DMS79 (cell line): ENCODE results near the gene CDCA4.
"Not testable (repeated sequence)": the region's sequence is repeated elsewhere in the genome, so short reads cannot be mapped to it uniquely, and the experiment has no call there.

ENCODE experiments used
- DNase-seq: peaks from one replicate; lab custom pipeline; 2025; lab: John Stamatoyannopoulos, UW

The CDCA4 gene

DNA sequence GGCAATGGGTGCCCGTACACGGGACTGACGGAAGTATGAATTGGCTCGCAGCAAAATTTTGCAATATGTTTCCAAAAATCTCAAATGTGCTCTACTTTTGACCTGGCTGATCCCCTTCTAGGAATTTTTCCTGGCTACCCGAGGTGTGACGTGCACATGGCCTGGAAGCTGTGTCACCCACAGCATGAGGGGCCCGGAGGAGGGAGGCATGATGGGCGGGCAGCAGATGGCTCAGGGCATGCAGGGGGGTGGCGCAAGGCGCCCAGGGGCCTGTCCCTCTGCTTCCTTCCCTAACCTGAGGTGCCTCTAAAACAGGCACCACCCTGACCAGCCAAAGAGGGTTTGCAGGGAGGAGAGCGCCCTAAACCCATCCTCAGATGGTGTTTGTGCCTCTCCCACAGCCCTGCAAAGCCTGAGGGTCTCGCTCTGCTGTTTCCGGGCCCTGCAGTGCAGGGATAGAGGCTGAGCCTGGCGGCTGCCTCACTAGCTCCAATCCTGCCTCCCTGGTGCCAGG, 37.7 kb upstream of the CDCA4 start:
- no peak for DNase-seq

DNA sequence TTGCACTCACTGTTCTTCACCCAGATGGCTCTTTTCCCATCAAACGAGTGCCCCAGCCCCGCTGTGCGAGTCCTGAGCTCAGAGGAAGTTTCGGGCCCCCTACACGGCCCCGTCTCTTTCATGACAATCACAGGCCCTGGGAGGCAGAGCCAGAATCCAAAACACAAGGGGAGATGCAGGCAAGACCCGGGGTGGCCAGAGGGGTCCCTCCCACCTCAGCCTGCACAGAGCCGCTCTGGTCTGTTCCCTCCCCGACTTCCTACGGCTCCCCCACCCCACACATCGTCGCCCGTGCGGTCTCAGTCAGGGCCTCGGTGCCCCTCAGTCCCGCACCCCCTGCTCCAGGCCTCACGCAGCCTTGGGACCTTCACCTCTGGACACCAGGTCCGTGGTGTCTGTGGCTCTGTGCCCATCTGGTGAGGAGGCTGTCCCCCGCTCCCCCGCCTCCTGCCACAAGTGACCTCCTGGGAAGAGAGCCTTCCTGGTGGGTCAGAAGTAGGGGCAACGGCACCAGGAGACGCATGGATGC, 35.5 kb upstream of the CDCA4 start:
- no peak for DNase-seq

- DNase-seq: no peak
Measured at GRCh38 chr14:105055736-105056302, 34.9 kb upstream of the CDCA4 start.

DNA sequence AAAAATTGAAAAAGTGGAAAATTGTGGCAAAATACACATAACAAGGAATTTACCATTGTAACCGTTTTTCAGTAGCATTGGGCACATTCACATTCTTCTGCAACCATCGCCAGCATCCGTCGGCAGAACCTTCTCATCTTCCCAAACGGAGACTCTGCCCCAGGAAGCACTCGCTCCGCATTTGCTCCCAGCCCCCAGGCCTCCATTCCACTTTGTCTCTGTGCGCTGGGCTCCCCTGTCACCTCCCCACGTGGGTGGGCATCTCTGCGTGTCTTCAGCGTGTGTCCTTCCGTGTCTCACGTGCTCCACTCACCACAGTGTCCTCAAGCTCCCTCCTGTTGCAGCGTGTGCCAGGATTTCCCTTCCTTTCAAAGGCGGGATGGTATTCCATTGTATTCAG, 34.5 kb upstream of the CDCA4 start:
- DNase-seq: no peak

- DNase-seq: no peak
Measured at GRCh38 chr14:105053996-105054395, 33.1 kb upstream of the CDCA4 start.

DNA sequence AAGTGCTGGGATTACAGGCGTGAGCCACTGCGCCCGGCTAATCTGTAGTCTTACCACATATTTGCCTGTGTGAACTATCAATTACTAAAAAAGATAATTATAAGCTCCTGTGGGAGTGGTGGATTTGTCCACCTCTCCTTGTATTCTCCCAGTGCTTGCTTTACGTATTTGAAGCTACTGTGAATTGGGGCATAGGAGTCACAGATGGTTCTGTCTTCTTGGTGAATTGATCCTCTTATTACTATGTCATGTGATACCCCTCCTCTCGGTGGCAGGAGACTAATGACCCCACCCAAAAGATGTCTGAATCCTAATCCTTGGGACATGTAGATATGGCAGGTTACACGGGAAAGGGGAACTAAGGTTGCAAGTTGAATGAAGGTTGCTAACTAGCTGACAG, 32.5 kb upstream of the CDCA4 start:
- DNase-seq: no peak

GRCh38 chr14:105052110-105052458, 31.2 kb upstream of the CDCA4 start:
- no peak for DNase-seq

DNA sequence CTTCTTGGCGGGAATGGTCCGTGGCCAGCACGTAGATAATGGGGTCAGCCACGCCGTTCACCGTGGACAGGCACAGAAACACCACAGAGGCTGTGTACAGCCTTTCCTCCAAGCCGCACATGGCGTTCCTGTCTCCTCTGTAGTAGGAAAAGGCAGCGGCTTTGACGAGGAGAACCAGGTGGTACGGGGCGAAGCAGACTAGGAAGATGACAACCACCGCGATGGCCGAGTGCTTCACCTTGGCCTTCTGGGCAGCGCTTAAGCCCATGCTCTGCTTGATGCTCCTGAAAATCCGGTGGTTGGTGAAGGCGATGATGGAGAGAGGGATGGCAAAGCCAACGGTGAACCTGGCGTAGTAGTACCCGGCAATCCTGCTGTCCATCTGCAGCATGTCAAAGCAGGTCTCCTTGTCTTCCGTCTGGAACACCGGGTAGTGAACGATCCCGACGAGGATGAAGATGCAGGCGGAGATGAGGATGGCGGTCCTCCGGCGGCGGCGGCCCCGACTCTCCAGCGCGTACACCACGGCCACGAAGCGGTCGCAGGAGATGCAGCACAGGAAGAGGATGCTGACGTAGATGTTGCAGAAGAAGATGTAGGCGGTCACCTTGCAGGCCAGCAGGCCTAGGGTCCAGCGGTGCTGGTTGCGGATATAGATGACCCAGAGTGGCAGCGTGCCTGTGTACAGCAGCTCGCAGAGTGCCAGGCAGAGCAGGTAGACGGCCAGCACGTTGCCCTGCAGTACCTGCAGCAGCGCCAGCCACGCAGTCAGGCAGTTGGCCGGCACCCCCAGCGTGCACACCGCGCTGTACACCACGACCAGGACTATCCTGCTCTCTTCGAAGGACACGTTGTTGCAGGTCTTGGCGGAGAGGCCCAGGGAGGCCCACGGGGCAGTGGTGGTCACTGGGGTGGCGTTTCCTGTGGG, 30.6 kb upstream of the CDCA4 start:
- no peak for DNase-seq

DNA sequence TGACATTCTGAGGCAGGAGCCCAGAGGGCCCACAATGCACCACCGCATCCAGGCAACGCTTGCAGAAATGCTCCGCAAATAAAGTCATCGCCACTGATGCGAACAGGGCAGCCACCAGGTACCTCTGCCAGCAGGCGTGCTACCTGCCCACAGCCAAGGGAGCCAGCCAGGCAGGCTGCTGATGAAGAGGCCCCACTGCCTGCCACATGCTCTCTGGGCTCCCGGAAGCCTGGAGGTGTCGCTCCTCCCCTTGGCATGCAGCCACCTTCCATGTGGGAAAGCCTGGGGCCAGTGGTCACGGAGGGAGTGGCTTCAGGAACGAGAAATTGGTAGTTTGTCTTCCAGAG, 29.6 kb upstream of the CDCA4 start:
- peak; percentile 94 for DNase-seq

DNA sequence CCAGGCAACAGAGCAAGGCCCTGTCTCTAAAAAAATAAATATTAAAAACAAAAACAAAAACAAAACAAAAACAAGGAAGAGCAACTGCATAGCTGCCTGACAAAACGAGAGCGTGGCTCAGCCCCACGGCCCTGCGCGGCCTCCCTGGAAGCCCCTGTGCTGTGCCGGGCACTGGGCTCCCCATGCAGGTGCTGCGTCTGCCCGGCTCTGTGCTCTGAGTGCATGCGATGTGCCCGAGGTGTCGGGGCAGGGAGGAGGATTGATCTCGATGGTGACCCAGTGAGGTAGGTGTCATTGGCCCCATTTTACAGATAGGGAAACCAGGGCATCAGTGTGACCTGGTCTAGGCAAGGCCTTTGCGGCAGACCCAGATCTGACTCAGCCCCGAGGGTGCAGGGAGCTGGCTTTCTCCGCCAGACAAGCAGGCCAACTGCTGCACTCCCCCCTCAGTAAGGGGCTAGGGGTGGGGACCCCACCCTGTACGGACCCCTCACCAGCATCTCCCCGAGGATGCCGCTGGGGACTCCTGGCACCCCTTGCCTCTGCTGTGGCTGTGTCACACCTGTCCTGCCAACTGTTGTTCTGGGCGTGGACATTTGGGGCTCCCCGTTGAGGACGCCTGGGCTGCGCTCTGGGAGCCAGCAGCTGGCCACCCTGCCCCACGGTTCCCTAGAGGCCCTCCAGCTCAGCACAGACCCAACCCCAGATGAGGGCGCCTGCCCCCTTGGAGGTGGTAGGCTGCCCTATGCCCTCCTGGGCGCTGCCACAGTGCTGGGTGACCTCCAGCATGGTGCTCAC, 29.1 kb upstream of the CDCA4 start:
- DNase-seq: no peak

GRCh38 chr14:105047283-105048016, 26.6 kb upstream of the CDCA4 start:
- DNase-seq: no peak

- no peak for DNase-seq
Measured at GRCh38 chr14:105046891-105047282, 26.0 kb upstream of the CDCA4 start.

GRCh38 chr14:105045710-105046326, 24.9 kb upstream of the CDCA4 start:
- no peak for DNase-seq

- DNase-seq: no peak
Measured at GRCh38 chr14:105043641-105044040, 22.8 kb upstream of the CDCA4 start.

DNA sequence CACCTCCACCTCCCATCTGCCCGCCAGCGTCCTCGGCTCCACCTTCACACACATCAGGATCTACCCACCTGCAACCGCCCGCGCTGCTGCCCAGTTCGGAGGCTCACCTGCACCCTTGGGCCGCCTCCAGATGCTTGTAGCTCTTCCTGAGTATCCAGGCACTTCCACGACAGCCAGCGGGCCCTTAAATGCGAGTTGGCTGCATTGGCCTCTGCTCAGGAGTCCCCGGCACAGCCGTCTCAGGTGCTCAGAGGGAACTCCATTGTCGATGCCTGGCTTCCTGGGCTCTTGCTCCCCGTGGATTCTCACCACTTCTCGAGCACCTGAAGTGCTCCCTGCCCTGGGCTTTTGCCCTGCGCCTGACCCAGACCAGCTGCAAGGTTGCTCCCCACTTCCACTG, 21.9 kb upstream of the CDCA4 start:
- DNase-seq: peak; percentile 51

DNA sequence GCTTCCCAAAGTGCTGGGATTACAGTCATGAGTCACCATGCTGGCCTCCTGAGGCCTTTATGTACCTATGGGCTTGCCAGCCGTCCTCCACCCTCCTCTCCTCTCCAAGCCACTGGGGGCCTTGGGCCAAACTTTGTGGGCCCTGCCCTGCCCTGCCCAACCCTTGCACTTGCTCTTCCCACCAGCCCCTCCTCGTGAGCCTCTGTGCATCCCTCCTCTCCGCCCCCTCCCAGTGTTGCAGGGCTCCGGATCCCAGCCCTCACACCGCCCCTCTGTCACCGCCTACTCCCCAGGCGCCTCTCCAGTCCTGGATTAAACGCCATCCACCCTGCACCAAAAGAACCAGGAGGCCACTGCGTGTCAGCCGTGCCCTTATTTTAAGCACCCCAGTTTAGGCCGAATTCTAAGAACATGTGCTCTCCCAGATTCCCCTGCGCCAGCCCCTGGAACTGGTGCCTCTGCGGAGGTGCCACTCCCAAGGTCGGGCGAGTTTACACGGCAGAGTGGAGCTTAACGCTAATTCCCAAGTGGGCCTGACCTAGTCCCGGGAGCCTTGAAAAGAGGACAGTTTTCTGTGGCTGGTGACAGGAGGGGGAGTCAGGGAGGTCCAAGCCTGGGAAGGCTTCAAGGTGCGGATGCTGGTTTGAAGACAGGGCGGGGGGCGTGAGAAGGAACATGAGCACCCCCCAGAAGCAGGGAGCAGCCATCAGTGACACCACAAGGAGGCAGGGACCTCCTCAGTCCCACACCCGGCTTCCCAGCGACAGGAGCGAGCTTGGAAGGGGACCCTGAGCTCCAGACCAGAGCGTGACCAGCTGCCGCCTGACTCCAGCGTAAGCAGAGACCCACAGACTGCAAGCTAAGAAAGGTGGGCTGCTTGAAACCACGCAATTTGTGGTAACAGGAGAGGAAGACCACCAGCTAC, 21.2 kb upstream of the CDCA4 start:
- DNase-seq: no peak

- DNase-seq: no peak
Measured at GRCh38 chr14:105039458-105040205, 18.7 kb upstream of the CDCA4 start.

DNA sequence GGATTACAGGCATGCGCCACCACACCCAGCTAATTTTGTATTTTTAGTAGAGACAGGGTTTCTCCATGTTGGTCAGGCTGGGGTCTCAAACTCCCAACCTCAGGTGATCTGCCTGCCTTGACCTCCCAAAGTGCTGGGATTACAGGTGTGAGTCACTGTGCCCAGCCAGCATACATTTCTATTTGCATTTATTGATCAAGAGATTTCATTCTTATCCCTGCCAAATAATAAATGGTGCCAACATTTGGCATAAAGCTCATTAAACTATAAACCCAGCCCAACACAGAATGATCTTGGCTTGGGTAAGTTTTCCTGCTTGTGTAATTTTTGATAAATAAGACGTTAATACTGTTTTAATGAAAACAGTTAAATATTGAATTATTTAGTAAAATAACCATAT, 14.7 kb upstream of the CDCA4 start:
- not testable (repeated sequence) for DNase-seq

- no peak for DNase-seq
Measured at GRCh38 chr14:105034315-105035039, 13.6 kb upstream of the CDCA4 start.
